K562 (cell line): ENCODE data around the gene TPMT. TPM values are rescaled to one million over a fixed set of nuclear protein-coding genes. Genes with fewer than 3 reads are reported as not detected.

Experiments used
- CXXC5 ChIP-seq: fragments of 250-450 bp; sonication (Bioruptor Pico); IDR thresholded peaks from 2 replicates; pipeline ENCODE4 v1.8.0; 2022; ENCODE audit warnings: inconsistent platforms, mild to moderate bottlenecking, moderate library complexity
- HDAC3 ChIP-seq: fragments of 450-650 bp; IDR thresholded peaks from 2 replicates; pipeline ENCODE4 v1.6.1; 2018; ENCODE audit warnings: borderline replicate concordance, mild to moderate bottlenecking, moderate library complexity; ENCODE audit not compliant: partially characterized antibody
- HEY1 ChIP-seq: fragments of 250-450 bp; sonication (Bioruptor Pico); IDR thresholded peaks from 2 replicates; pipeline ENCODE4 v1.5.0; 2020; ENCODE audit warnings: mild to moderate bottlenecking, moderate library complexity, borderline replicate concordance
- KDM1A ChIP-seq, 2 experiments: fragments of 450-650 bp; IDR thresholded peaks; 2 replicates each; pipeline ENCODE4 v1.6.1; 2016; ENCODE audit warnings: mild to moderate bottlenecking in 2 of 2
- NFIC ChIP-seq: fragments of 450-650 bp; IDR thresholded peaks from 2 replicates; pipeline ENCODE4 v1.6.1; 2017; ENCODE audit warnings: mild to moderate bottlenecking, inconsistent platforms
- NR2C1 ChIP-seq, 2 experiments: fragments of 450-650 bp; IDR thresholded peaks; 2 replicates each; pipeline ENCODE4 v1.6.1; 2017; ENCODE audit warnings: mild to moderate bottlenecking in 2 of 2, antibody characterized with exemption in 1 of 2, inconsistent platforms in 1 of 2, missing compliant biosample characterization in 1 of 2, missing genetic modification characterization in 1 of 2
- SRF ChIP-seq, 2 experiments: fragments of 250-450, 450-650 bp in 1 of 2; sonication (Bioruptor Pico) in 1 of 2; sonication (generic) in 1 of 2; formaldehyde crosslinking; IDR thresholded peaks; 2 replicates each; pipeline versions ENCODE4 v1.5.0 to v1.5.1; 2020 to 2022; ENCODE audit warnings: mild to moderate bottlenecking in 1 of 2, missing genetic modification reagents in 1 of 2
- TOE1 ChIP-seq, 2 experiments: fragments of 450-650 bp in 1 of 2; sonication (generic) in 1 of 2; formaldehyde crosslinking in 1 of 2; IDR thresholded peaks; 2 replicates each; pipeline versions ENCODE4 v1.7.1 to v1.8.0; 2016 to 2022; ENCODE audit warnings: borderline replicate concordance in 2 of 2, mild to moderate bottlenecking in 2 of 2, antibody characterized with exemption in 1 of 2, inconsistent platforms in 1 of 2, low read depth in 1 of 2, missing genetic modification reagents in 1 of 2, moderate library complexity in 1 of 2
- XRCC3 ChIP-seq: fragments of 450-650 bp; IDR thresholded peaks from 2 replicates; pipeline ENCODE4 v1.6.1; 2017; ENCODE audit warnings: mild to moderate bottlenecking, moderate library complexity
- ZEB2 ChIP-seq: fragments of 450-650 bp; IDR thresholded peaks from 2 replicates; pipeline ENCODE4 v1.6.1; 2016
- polyA plus RNA-seq, 8 experiments: library from polyadenylated mRNA; depleted of rRNA in 4 of 8; stranded (reverse) in 5 of 8; unstranded in 3 of 8; fragments of >200 nt; fragmentation: Nextera tagmentation in 2 of 8; fragmentation: Illumina TruSeq in 1 of 8; extraction: Ambion mirVana in 2 of 8; extraction: Trizol in 1 of 8; gene quantifications; 2 replicates each; pipeline versions ENCODE4 v1.2.1 to v1.2.3, GENCODE V29; 2011 to 2014; ENCODE audit warnings: inconsistent platforms in 1 of 8, missing spikeins in 1 of 8
- total RNA-seq, 7 experiments: library from RNA; depleted of rRNA in 6 of 7; stranded (reverse); fragments of >200 nt in 6 of 7; fragmentation: Illumina TruSeq in 2 of 7; extraction: Trizol in 2 of 7; gene quantifications; 2 replicates each; pipeline versions ENCODE4 v1.2.1 to v1.2.3, GENCODE V29; 2011 to 2021; ENCODE audit warnings: low replicate concordance in 1 of 7
- TF ChIP-seq, protein P1 (sequence below): fragments of 450-650 bp; IDR thresholded peaks from 2 replicates; pipeline ENCODE4 v1.6.1; 2017; ENCODE audit warnings: antibody characterized with exemption, mild to moderate bottlenecking
- TF ChIP-seq, protein P2 (sequence below): fragments of 200-600 bp; sonication (generic); IDR thresholded peaks from one replicate; pipeline ENCODE4 v1.6.1; 2012; ENCODE audit warnings: mild to moderate bottlenecking, low read depth, low read length, inconsistent platforms

Gene TPMT
- total and polyA plus RNA-seq, 9 of the 15 experiments (the other 6 are each of a cell fraction or from before 2014, with no cell fraction given): 24.2 to 67.4 (median 46.5) TPM

DNA sequence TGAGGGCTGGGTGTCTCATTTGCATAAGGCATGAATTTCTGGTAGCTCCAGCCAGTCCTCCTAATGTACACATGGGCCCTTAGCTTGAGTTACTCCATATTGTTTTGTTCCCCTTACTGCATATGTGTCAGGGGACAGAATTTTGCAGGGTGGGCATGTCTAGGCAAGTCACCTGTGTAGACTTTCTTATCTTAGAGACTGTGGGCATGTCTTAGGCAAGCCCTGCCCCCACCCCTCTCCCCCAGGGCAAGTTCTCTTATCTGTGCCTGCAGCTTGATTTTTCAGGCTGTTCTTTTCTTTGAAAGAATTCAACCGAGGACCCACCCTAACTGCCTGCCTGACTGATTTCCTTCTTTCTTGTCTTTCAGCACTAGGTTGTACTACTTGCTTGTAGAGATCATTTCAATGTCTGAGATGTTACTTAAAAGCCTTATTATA lies 64.5 kb downstream of the TPMT start (continued):
- TF ChIP-seq, protein P1, sequence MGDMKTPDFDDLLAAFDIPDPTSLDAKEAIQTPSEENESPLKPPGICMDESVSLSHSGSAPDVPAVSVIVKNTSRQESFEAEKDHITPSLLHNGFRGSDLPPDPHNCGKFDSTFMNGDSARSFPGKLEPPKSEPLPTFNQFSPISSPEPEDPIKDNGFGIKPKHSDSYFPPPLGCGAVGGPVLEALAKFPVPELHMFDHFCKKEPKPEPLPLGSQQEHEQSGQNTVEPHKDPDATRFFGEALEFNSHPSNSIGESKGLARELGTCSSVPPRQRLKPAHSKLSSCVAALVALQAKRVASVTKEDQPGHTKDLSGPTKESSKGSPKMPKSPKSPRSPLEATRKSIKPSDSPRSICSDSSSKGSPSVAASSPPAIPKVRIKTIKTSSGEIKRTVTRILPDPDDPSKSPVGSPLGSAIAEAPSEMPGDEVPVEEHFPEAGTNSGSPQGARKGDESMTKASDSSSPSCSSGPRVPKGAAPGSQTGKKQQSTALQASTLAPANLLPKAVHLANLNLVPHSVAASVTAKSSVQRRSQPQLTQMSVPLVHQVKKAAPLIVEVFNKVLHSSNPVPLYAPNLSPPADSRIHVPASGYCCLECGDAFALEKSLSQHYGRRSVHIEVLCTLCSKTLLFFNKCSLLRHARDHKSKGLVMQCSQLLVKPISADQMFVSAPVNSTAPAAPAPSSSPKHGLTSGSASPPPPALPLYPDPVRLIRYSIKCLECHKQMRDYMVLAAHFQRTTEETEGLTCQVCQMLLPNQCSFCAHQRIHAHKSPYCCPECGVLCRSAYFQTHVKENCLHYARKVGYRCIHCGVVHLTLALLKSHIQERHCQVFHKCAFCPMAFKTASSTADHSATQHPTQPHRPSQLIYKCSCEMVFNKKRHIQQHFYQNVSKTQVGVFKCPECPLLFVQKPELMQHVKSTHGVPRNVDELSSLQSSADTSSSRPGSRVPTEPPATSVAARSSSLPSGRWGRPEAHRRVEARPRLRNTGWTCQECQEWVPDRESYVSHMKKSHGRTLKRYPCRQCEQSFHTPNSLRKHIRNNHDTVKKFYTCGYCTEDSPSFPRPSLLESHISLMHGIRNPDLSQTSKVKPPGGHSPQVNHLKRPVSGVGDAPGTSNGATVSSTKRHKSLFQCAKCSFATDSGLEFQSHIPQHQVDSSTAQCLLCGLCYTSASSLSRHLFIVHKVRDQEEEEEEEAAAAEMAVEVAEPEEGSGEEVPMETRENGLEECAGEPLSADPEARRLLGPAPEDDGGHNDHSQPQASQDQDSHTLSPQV: peak; percentile 96
- TF ChIP-seq HDAC3 (peak; percentile 69), TOE1 (IDR thresholded peaks at IDR 0.05; ENCODE audit: borderline replicate concordance) (0 out of 2 replicates have a peak, but pooled peaks have one; percentile 26), TOE1 (CRISPR knock-in tag; IDR thresholded peaks at IDR 0.05; ENCODE audit: borderline replicate concordance, low read depth) (no peak), HEY1 (CRISPR knock-in tag) (no peak), NFIC (peak; percentile 57; the same call in 1 of the 2 replicates), XRCC3 (0 out of 2 replicates have a peak, but pooled peaks have one; percentile 63), SRF (CRISPR knock-in tag; IDR thresholded peaks at IDR 0.05) (no peak), KDM1A (IDR thresholded peaks at IDR 0.05) (peak in 1 of 2 experiments; percentile 37; a peak in 2 of 4 replicates), ZEB2 (peak; percentile 90), NR2C1 (IDR thresholded peaks at IDR 0.05) (no peak; the same call in 1 of the 2 replicates), NR2C1 (tag; IDR thresholded peaks at IDR 0.05) (peak; percentile 39; the same call in 1 of the 2 replicates), CXXC5 (0 out of 2 replicates have a peak, but pooled peaks have one; percentile 34)
- TF ChIP-seq, protein P2, sequence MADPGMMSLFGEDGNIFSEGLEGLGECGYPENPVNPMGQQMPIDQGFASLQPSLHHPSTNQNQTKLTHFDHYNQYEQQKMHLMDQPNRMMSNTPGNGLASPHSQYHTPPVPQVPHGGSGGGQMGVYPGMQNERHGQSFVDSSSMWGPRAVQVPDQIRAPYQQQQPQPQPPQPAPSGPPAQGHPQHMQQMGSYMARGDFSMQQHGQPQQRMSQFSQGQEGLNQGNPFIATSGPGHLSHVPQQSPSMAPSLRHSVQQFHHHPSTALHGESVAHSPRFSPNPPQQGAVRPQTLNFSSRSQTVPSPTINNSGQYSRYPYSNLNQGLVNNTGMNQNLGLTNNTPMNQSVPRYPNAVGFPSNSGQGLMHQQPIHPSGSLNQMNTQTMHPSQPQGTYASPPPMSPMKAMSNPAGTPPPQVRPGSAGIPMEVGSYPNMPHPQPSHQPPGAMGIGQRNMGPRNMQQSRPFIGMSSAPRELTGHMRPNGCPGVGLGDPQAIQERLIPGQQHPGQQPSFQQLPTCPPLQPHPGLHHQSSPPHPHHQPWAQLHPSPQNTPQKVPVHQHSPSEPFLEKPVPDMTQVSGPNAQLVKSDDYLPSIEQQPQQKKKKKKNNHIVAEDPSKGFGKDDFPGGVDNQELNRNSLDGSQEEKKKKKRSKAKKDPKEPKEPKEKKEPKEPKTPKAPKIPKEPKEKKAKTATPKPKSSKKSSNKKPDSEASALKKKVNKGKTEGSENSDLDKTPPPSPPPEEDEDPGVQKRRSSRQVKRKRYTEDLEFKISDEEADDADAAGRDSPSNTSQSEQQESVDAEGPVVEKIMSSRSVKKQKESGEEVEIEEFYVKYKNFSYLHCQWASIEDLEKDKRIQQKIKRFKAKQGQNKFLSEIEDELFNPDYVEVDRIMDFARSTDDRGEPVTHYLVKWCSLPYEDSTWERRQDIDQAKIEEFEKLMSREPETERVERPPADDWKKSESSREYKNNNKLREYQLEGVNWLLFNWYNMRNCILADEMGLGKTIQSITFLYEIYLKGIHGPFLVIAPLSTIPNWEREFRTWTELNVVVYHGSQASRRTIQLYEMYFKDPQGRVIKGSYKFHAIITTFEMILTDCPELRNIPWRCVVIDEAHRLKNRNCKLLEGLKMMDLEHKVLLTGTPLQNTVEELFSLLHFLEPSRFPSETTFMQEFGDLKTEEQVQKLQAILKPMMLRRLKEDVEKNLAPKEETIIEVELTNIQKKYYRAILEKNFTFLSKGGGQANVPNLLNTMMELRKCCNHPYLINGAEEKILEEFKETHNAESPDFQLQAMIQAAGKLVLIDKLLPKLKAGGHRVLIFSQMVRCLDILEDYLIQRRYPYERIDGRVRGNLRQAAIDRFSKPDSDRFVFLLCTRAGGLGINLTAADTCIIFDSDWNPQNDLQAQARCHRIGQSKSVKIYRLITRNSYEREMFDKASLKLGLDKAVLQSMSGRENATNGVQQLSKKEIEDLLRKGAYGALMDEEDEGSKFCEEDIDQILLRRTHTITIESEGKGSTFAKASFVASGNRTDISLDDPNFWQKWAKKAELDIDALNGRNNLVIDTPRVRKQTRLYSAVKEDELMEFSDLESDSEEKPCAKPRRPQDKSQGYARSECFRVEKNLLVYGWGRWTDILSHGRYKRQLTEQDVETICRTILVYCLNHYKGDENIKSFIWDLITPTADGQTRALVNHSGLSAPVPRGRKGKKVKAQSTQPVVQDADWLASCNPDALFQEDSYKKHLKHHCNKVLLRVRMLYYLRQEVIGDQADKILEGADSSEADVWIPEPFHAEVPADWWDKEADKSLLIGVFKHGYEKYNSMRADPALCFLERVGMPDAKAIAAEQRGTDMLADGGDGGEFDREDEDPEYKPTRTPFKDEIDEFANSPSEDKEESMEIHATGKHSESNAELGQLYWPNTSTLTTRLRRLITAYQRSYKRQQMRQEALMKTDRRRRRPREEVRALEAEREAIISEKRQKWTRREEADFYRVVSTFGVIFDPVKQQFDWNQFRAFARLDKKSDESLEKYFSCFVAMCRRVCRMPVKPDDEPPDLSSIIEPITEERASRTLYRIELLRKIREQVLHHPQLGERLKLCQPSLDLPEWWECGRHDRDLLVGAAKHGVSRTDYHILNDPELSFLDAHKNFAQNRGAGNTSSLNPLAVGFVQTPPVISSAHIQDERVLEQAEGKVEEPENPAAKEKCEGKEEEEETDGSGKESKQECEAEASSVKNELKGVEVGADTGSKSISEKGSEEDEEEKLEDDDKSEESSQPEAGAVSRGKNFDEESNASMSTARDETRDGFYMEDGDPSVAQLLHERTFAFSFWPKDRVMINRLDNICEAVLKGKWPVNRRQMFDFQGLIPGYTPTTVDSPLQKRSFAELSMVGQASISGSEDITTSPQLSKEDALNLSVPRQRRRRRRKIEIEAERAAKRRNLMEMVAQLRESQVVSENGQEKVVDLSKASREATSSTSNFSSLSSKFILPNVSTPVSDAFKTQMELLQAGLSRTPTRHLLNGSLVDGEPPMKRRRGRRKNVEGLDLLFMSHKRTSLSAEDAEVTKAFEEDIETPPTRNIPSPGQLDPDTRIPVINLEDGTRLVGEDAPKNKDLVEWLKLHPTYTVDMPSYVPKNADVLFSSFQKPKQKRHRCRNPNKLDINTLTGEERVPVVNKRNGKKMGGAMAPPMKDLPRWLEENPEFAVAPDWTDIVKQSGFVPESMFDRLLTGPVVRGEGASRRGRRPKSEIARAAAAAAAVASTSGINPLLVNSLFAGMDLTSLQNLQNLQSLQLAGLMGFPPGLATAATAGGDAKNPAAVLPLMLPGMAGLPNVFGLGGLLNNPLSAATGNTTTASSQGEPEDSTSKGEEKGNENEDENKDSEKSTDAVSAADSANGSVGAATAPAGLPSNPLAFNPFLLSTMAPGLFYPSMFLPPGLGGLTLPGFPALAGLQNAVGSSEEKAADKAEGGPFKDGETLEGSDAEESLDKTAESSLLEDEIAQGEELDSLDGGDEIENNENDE: no peak
